ENCODE measurements around the gene GDF11. TPM values are rescaled to one million over a fixed set of nuclear protein-coding genes. Genes with fewer than 3 reads are reported as not detected.

GDF11 gene
- total RNA-seq, 1 donor from 2014 or later: 50.3 TPM

GRCh38 chr12:55741931-55742680 lies 816 bp upstream of the GDF11 start:
- Mint-ChIP-seq H3K27me3 (peaks cover 4% of the 10 kb centered on the region), H3K9me3 (ENCODE audit: low read depth) (no peaks in the 10 kb centered on the region), H3K36me3 (ENCODE audit: insufficient read depth) (no peaks in the 10 kb centered on the region), H3K4me3 (ENCODE audit: low read depth) (peak overlapping the region; percentile 85), H3K27ac (peak overlapping the region; percentile 96), H3K4me1 (ENCODE audit: low read depth) (peaks cover 44% of the 10 kb centered on the region)
- TF ChIP-seq CTCF (IDR thresholded peaks at IDR 0.05; ENCODE audit: unreplicated experiment): no peak
- no peak for DNase-seq (ENCODE audit: low spot score, unreplicated experiment)

GRCh38 chr12:55743406-55744339 lies 751 bp downstream of the GDF11 start:
- Mint-ChIP-seq H3K9me3 (ENCODE audit: low read depth) (no peaks in the 10 kb centered on the region), H3K27me3 (peaks cover 4% of the 10 kb centered on the region), H3K4me1 (ENCODE audit: low read depth) (peaks cover 44% of the 10 kb centered on the region), H3K4me3 (ENCODE audit: low read depth) (peak overlapping the region; percentile 95), H3K27ac (peak overlapping the region; percentile 96), H3K36me3 (ENCODE audit: insufficient read depth) (peaks cover 6% of the 10 kb centered on the region)
- no peak for TF ChIP-seq CTCF (IDR thresholded peaks at IDR 0.05; ENCODE audit: unreplicated experiment)
- peak; percentile 29 for DNase-seq (ENCODE audit: low spot score, unreplicated experiment)

- peak overlapping the region; percentile 96 for H3K27ac Mint-ChIP-seq
- H3K9me3 Mint-ChIP-seq (ENCODE audit: low read depth): no peaks in the 10 kb centered on the region
- peaks cover 13% of the 10 kb centered on the region for H3K36me3 Mint-ChIP-seq (ENCODE audit: insufficient read depth)
- no peak for DNase-seq (ENCODE audit: low spot score, unreplicated experiment)
- H3K27me3 Mint-ChIP-seq: peaks cover 4% of the 10 kb centered on the region
- no peak for TF ChIP-seq CTCF (IDR thresholded peaks at IDR 0.05; ENCODE audit: unreplicated experiment)
- peak overlapping the region; percentile 95 for H3K4me3 Mint-ChIP-seq (ENCODE audit: low read depth)
- peaks cover 44% of the 10 kb centered on the region for H3K4me1 Mint-ChIP-seq (ENCODE audit: low read depth)
Observed at GRCh38 chr12:55744340-55745030, 1.6 kb downstream of the GDF11 start.

- Mint-ChIP-seq H3K36me3 (ENCODE audit: insufficient read depth) (peaks cover 16% of the 10 kb centered on the region), H3K9me3 (ENCODE audit: low read depth) (no peaks in the 10 kb centered on the region), H3K27ac (peak overlapping the region; percentile 96), H3K4me3 (ENCODE audit: low read depth) (peak overlapping the region; percentile 95), H3K27me3 (peaks cover 4% of the 10 kb centered on the region), H3K4me1 (ENCODE audit: low read depth) (peaks cover 44% of the 10 kb centered on the region)
- TF ChIP-seq CTCF (IDR thresholded peaks at IDR 0.05; ENCODE audit: unreplicated experiment): peak; percentile 34
- peak; percentile 62 for DNase-seq (ENCODE audit: low spot score, unreplicated experiment)
Observed at GRCh38 chr12:55745361-55746173, 2.6 kb downstream of the GDF11 start.

Measured in progenitor cell of endocrine pancreas (in vitro differentiated cells).